ENCODE measurements around the gene SGF29. TPM values are rescaled to one million over a fixed set of nuclear protein-coding genes. Genes with fewer than 3 reads are reported as not detected.
"Not testable (repeated sequence)": the region's sequence is repeated elsewhere in the genome, so short reads cannot be mapped to it uniquely, and the experiment has no call there.

SGF29 gene
- total RNA-seq, 2 donors from 2014 or later, result 25.2 to 30.7 TPM

GRCh38 chr16:28621481-28622155, 67.9 kb downstream of the SGF29 start:
- 62 to 81% methylated on average over 6 to 7 of the region's 7 CpGs for WGBS, 2 donors
- Histone ChIP-seq H3K36me3 (replicated peaks in 1 of 2; ENCODE audit: insufficient read depth in 1 of 2, low read depth in 2 of 2) (peaks cover 0 to 1% of the 10 kb centered on the region in 2 donors), H3K27ac (peak overlapping the region in 2 of 4 donors; percentile 7 to 46), H3K4me1 (peaks cover 14% of the 10 kb centered on the region), H3K27me3 (no peaks in the 10 kb centered on the region), H3K4me3 (no peak overlapping the region), H3K9me3 (no peaks in the 10 kb centered on the region)
- TF ChIP-seq CTCF (IDR thresholded peaks at IDR 0.05) (no peak), POLR2A (IDR thresholded peaks at IDR 0.05) (no peak)
- no peak for ATAC-seq
- no peak for DNase-seq
- intact Hi-C loops (cut with DNase I), result no loop called here

GRCh38 chr16:28622532-28623171, 68.9 kb downstream of the SGF29 start:
- H3K9me3 ChIP-seq; H3K36me3 ChIP-seq (replicated peaks in 1 of 2; ENCODE audit: insufficient read depth in 1 of 2, low read depth in 2 of 2); intact Hi-C loops (cut with DNase I); H3K27me3 ChIP-seq: not testable (repeated sequence)
- Histone ChIP-seq H3K27ac (peak overlapping the region; percentile 9 to 76 (median 72)), H3K4me1 (peaks cover 14% of the 10 kb centered on the region), H3K4me3 (peak overlapping the region; percentile 38 to 51)
- DNase-seq (peak in 1 of 4 donors; percentile 23), ATAC-seq (peak; percentile 31)
- WGBS, 2 donors, result 12 to 22% methylated on average over 9 to 23 of the region's 24 CpGs

GRCh38 chr16:28623172-28623711, 69.5 kb downstream of the SGF29 start:
- 5% methylated on average over 64 of the region's 68 CpGs; no CpG with 5 or more reads in 1 of the 2 donors for WGBS, 2 donors
- Histone ChIP-seq H3K36me3 (replicated peaks in 1 of 2; ENCODE audit: insufficient read depth in 1 of 2, low read depth in 2 of 2) (peaks cover 0 to 1% of the 10 kb centered on the region in 2 donors), H3K9me3 (no peaks in the 10 kb centered on the region), H3K27ac (peak overlapping the region; percentile 9 to 76 (median 72)), H3K4me3 (peak overlapping the region; percentile 38 to 51), H3K4me1 (peaks cover 14% of the 10 kb centered on the region), H3K27me3 (no peaks in the 10 kb centered on the region)
- DNase-seq (peak; percentile 77 to 84 (median 80)), ATAC-seq (peak; percentile 87)
- intact Hi-C loops (cut with DNase I), result no loop called here
- peak in 1 of 7 experiments; percentile 13 for TF ChIP-seq CTCF (IDR thresholded peaks at IDR 0.05)
- peak; percentile 66 to 74 (median 67) for TF ChIP-seq POLR2A (IDR thresholded peaks at IDR 0.05)

GRCh38 chr16:28630905-28631304, 77.2 kb downstream of the SGF29 start:
- H3K27ac ChIP-seq; DNase-seq; H3K36me3 ChIP-seq (replicated peaks in 1 of 2; ENCODE audit: insufficient read depth in 1 of 2, low read depth in 2 of 2); H3K27me3 ChIP-seq; H3K4me3 ChIP-seq; H3K9me3 ChIP-seq; intact Hi-C loops (cut with DNase I); H3K4me1 ChIP-seq; ATAC-seq: not testable (repeated sequence)
- 41 to 43% methylated on average over 4 of the region's 5 CpGs for WGBS, 2 donors

GRCh38 chr16:28636093-28636823, 82.5 kb downstream of the SGF29 start:
- intact Hi-C loops (cut with DNase I), result not testable (repeated sequence)
- WGBS, 2 donors, result 49 to 56% methylated on average over 5 of the region's 5 CpGs

GRCh38 chr16:28637765-28638164, 84.0 kb downstream of the SGF29 start, which contains the start of gene NPIPB8:
NPIPB8 (plus strand) TSS chr16:28638065; CDS start chr16:28638361, 296 bp downstream.
- H3K9me3 ChIP-seq; H3K4me3 ChIP-seq; DNase-seq; intact Hi-C loops (cut with DNase I); H3K36me3 ChIP-seq (replicated peaks in 1 of 2; ENCODE audit: insufficient read depth in 1 of 2, low read depth in 2 of 2); H3K4me1 ChIP-seq; ATAC-seq; H3K27ac ChIP-seq; H3K27me3 ChIP-seq: not testable (repeated sequence)
- 50 to 100% methylated on average over 1 of the region's 1 CpG for WGBS, 2 donors

More at GRCh38 chr16:28636093-28636823, 82.5 kb downstream of the SGF29 start:
- not testable (repeated sequence) for H3K4me1 ChIP-seq; H3K4me3 ChIP-seq; H3K9me3 ChIP-seq; H3K36me3 ChIP-seq (replicated peaks in 1 of 2; ENCODE audit: insufficient read depth in 1 of 2, low read depth in 2 of 2); H3K27ac ChIP-seq; DNase-seq; H3K27me3 ChIP-seq; ATAC-seq

- H3K9me3 ChIP-seq; H3K4me1 ChIP-seq; DNase-seq; H3K4me3 ChIP-seq; ATAC-seq; H3K27me3 ChIP-seq; H3K27ac ChIP-seq; H3K36me3 ChIP-seq (replicated peaks in 1 of 2; ENCODE audit: insufficient read depth in 1 of 2, low read depth in 2 of 2); intact Hi-C loops (cut with DNase I): not testable (repeated sequence)
- 69 to 71% methylated on average over 4 to 5 of the region's 5 CpGs for WGBS, 2 donors
Measured at GRCh38 chr16:28638359-28638758, 84.6 kb downstream of the SGF29 start.

GRCh38 chr16:28639959-28640358, 86.2 kb downstream of the SGF29 start:
- 43 to 65% methylated on average over 1 to 2 of the region's 2 CpGs for WGBS, 2 donors
- DNase-seq; H3K4me3 ChIP-seq; H3K36me3 ChIP-seq (replicated peaks in 1 of 2; ENCODE audit: insufficient read depth in 1 of 2, low read depth in 2 of 2); H3K27ac ChIP-seq; H3K27me3 ChIP-seq; H3K9me3 ChIP-seq; H3K4me1 ChIP-seq; ATAC-seq; intact Hi-C loops (cut with DNase I): not testable (repeated sequence)
